Stimulated activated CD8-positive, alpha-beta memory T cell treated with anti-CD3 and anti-CD28 coated beads, Interleukin-12 subunit alpha, Interleukin-12 subunit beta, amount 100 ng/mL, for 1 hour (primary cell): ENCODE measurements around the gene SLC29A3.
"Not testable (repeated sequence)": the region's sequence is repeated elsewhere in the genome, so short reads cannot be mapped to it uniquely, and the experiment has no call there.

Experiments used
- DNase-seq: peaks from one replicate; pipeline ENCODE4 v3.0.0-alpha.2; 2020; ENCODE audit warnings: low read depth

SLC29A3 gene

GRCh38 chr10:71319042-71319799, at the start of gene SLC29A3:
Gene SLC29A3, plus strand, starts transcription at chr10:71319259. Its CDS starts 51 bp downstream, at chr10:71319310.
- DNase-seq: peak; percentile 66

GRCh38 chr10:71269301-71270288, 49.5 kb upstream of the SLC29A3 start:
- DNase-seq: no peak

GRCh38 chr10:71270301-71271220, 48.5 kb upstream of the SLC29A3 start:
- no peak for DNase-seq

- DNase-seq: no peak
Measured at GRCh38 chr10:71271662-71272055, 47.4 kb upstream of the SLC29A3 start.

- DNase-seq: no peak
Measured at GRCh38 chr10:71272056-71272771, 46.8 kb upstream of the SLC29A3 start.

GRCh38 chr10:71272974-71273373, 46.1 kb upstream of the SLC29A3 start:
- not testable (repeated sequence) for DNase-seq

GRCh38 chr10:71273506-71273905, 45.6 kb upstream of the SLC29A3 start:
- DNase-seq: no peak

- no peak for DNase-seq
Measured at GRCh38 chr10:71274901-71275796, 43.9 kb upstream of the SLC29A3 start.

- no peak for DNase-seq
Measured at GRCh38 chr10:71276873-71277272, 42.2 kb upstream of the SLC29A3 start.

GRCh38 chr10:71277914-71278665, 41.0 kb upstream of the SLC29A3 start:
- DNase-seq: no peak

GRCh38 chr10:71278691-71279588, 40.1 kb upstream of the SLC29A3 start:
- DNase-seq: no peak

- DNase-seq: no peak
Measured at GRCh38 chr10:71279590-71280170, 39.4 kb upstream of the SLC29A3 start.

GRCh38 chr10:71280216-71280615, 38.8 kb upstream of the SLC29A3 start:
- no peak for DNase-seq

GRCh38 chr10:71280825-71281224, 38.2 kb upstream of the SLC29A3 start:
- DNase-seq: no peak

GRCh38 chr10:71281646-71282322, 37.3 kb upstream of the SLC29A3 start:
- no peak for DNase-seq

- no peak for DNase-seq
Measured at GRCh38 chr10:71282323-71282680, 36.8 kb upstream of the SLC29A3 start.

- DNase-seq: no peak
Measured at GRCh38 chr10:71283410-71283809, 35.6 kb upstream of the SLC29A3 start.
